OCI-LY1 (cell line): Measurements from ENCODE around the gene SSR2.

ENCODE experiments used
- EZH2 ChIP-seq: fragments of 200-600 bp; sonication (generic), shearing (Covaris generic); IDR thresholded peaks from 2 replicates; pipeline ENCODE4 v1.8.0; 2017; ENCODE audit warnings: borderline replicate concordance, mixed run types, mild to moderate bottlenecking, antibody characterized with exemption, low read length, moderate library complexity, mixed read lengths
- TF ChIP-seq, protein P1 (sequence below): fragments of 200-600 bp; sonication (generic), shearing (Covaris generic); IDR thresholded peaks from 2 replicates; pipeline ENCODE4 v1.5.1; 2017; ENCODE audit warnings: mild to moderate bottlenecking, antibody characterized with exemption, low read length, moderate library complexity, mixed read lengths

DNA sequence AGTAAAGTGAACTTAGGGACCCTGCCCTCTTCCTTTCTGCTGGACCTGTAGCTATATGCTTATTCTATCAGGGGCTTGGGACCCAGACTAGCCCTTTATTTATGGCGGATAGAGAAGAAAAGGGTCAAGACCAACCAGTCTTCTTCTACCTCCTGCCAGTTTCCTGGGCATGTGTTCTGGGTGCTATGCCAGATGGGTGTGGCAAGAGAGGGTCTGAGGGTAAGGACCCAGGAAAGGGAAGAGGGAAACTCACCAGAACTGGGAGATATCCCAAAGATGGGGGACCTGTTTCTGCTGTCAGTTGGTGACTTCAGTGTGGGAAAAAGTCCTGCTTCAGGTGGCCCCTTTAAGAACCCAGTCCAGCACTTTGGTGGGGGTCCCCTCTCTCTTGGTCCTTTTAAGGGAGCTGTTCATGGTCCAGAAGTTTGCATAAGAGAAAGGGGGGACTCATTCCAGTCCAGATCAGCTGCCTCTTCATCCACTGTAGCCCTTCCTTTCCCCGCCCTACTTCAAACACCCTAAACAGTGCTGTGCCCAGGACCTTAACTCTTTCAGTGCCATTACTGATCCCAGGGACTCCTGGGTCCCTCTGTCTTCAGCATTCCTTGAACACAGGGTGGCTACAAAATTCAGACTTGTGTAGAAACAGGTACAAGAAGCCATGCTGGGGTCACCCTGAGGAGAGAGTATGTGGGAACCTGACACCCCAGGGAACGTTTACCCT lies 18.4 kb downstream of the SSR2 start:
- TF ChIP-seq, protein P1, sequence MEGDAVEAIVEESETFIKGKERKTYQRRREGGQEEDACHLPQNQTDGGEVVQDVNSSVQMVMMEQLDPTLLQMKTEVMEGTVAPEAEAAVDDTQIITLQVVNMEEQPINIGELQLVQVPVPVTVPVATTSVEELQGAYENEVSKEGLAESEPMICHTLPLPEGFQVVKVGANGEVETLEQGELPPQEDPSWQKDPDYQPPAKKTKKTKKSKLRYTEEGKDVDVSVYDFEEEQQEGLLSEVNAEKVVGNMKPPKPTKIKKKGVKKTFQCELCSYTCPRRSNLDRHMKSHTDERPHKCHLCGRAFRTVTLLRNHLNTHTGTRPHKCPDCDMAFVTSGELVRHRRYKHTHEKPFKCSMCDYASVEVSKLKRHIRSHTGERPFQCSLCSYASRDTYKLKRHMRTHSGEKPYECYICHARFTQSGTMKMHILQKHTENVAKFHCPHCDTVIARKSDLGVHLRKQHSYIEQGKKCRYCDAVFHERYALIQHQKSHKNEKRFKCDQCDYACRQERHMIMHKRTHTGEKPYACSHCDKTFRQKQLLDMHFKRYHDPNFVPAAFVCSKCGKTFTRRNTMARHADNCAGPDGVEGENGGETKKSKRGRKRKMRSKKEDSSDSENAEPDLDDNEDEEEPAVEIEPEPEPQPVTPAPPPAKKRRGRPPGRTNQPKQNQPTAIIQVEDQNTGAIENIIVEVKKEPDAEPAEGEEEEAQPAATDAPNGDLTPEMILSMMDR = no peak
- TF ChIP-seq EZH2 = no peak
